Stimulated activated naive CD8-positive, alpha-beta T cell treated with anti-CD3 and anti-CD28 coated beads, Interleukin-15, amount 100 ng/mL, for 72 hours (primary cell): ENCODE measurements around the gene CLEC3B.

Source experiments
- ATAC-seq: fragments of 150-1000 bp; cut with Tn5 transposase; 2 replicates; pipeline ENCODE4 v1.10.0; 2021; ENCODE audit warnings: mild to moderate bottlenecking, moderate library complexity
- DNase-seq, 2 donors: peaks; one replicate each; pipeline ENCODE4 v3.0.0; 2021 to 2022
- H3K27ac Mint-ChIP-seq, 2 donors: one replicate each; pipeline ENCODE4 v1.8.0; 2022; ENCODE audit warnings: mild to moderate bottlenecking in 2 of 2, mixed read lengths in 2 of 2, moderate library complexity in 2 of 2
- H3K27me3 Mint-ChIP-seq: one replicate; pipeline ENCODE4 v1.8.0; 2022; ENCODE audit warnings: mixed read lengths
- H3K4me1 Mint-ChIP-seq: one replicate; pipeline ENCODE4 v1.8.0; 2022; ENCODE audit warnings: mild to moderate bottlenecking, mixed read lengths
- H3K4me3 Mint-ChIP-seq, 2 donors: one replicate each; pipeline ENCODE4 v1.8.0; 2022; ENCODE audit warnings: mild to moderate bottlenecking in 2 of 2, mixed read lengths in 2 of 2, moderate library complexity in 1 of 2
- H3K9me3 Mint-ChIP-seq, 2 donors: one replicate each; pipeline ENCODE4 v1.8.0; 2022; ENCODE audit warnings: mixed read lengths in 2 of 2

Gene CLEC3B

GRCh38 chr3:45084820-45085816 is 59.0 kb downstream of the CLEC3B start:
- no peak overlapping the region for H3K4me3 Mint-ChIP-seq
- peaks cover 5% of the 10 kb centered on the region for H3K4me1 Mint-ChIP-seq
- no peak overlapping the region for H3K27ac Mint-ChIP-seq
- peaks cover 48% of the 10 kb centered on the region for H3K27me3 Mint-ChIP-seq
- H3K9me3 Mint-ChIP-seq: peaks cover 10 to 11% of the 10 kb centered on the region in 2 donors
- DNase-seq (no peak), ATAC-seq (no peak)
